UCSD-AML1 (cell line): ENCODE measurements around the gene PPFIA4.

Source experiments
- DNase-seq: peaks from one replicate; lab custom pipeline; 2025; ENCODE audit not compliant: unreplicated experiment; lab: John Stamatoyannopoulos, UW

PPFIA4 gene

DNA sequence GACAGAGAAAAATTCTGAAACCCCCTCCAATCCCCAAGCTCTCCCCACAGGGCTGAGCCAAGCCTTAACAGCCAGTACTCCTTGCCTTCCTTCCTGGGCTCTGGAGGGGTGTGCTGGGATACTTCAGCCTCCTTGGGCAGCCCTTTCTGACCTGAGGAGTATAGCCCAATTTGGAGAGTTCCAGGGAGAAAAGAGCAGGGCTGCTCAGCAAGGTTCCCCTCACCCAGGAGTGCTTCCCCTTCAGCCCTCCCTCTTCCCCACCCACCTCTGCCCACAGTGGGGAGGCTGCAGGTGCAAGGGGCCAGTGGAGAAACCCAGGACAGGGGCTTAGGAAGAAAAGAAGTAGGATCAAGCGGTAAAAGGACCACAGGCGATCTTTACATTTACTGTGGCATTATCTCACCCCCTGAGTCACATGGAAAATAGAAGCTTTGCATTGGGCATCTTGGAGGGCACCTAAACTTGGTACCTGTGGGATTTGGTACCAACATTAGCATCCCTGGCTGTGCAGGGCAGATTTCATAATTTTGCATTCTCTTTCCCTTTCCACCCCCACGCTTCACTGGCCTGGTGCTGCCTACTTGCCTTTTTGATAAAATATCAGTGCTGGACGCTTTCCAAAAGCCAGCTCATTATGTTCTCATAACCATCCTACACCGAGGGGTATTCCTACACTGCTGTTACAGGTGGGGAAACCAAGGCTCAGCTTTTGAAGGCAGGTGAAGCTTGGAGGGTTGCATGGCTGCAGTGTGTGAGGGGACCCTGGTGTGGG is 98.4 kb downstream of the PPFIA4 start:
- no peak for DNase-seq

DNA sequence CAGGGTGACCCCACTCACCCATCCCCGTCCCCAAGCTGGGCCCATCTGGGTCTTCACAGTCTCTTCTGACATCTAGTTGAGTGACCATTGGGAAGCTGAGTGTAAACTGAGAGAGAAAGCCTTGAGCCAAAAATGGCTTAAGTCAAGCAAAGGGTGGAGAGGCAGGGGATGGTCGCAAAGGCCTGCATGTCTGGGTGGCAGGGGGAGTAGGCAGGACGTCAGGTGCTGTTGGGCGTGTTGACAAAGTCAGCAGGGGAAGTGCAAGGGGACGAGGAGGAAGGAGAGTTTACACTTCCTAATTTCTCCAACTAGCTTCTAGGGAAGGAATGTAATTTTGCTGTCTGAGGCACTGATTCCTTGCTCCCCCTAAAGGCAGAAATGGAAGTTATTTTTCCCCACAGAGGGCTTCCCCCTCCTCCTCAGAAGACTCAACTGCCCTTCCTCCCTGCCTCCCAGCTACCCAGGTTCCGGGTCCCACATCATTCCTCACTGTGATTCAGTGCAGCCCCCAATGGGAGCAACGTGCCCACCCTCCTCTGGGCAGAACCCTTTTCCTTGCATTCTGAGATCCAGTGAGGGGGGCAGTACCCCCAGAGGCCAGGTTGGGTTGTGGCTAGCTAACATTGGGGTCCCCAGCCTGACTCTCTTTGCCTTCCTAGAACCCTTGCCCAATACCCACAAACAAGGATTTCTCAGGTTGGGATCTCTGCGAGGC is 100.0 kb downstream of the PPFIA4 start:
- DNase-seq = no peak

GRCh38 chr1:203126866-203127665 is 100.8 kb downstream of the PPFIA4 start:
- DNase-seq = no peak

- no peak for DNase-seq
Measured at GRCh38 chr1:203127666-203128430, 101.6 kb downstream of the PPFIA4 start, which contains the start of gene ADORA1. Gene ADORA1 (plus strand): TSS chr1:203127726. CDS start chr1:203128842, 1,116 bp downstream.

GRCh38 chr1:203128431-203128715 is 102.1 kb downstream of the PPFIA4 start:
- DNase-seq = no peak
